Measurements from ENCODE around the gene FXYD4.
"Not testable (repeated sequence)": the region's sequence is repeated elsewhere in the genome, so short reads cannot be mapped to it uniquely, and the experiment has no call there.

DNA sequence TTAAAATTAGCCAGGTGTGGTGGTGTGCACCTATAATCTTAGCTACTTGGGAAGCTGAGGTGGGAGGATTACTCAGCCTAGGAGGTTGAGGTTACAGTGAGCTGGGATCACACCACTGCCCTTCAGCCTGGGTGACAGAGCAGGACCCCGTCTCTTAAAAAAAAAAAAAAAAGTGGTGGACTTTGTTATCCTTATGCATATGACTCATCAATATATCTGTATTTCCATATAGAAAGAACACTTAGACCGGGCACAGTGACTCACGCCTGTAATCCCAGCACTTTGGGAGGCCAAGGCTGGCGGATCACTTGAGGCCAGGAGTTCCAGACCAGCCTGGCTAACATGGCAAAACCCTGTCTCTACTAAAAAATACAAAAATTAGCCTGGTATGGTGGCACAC is 50.5 kb downstream of the FXYD4 start:
- TF ChIP-seq, protein P1, sequence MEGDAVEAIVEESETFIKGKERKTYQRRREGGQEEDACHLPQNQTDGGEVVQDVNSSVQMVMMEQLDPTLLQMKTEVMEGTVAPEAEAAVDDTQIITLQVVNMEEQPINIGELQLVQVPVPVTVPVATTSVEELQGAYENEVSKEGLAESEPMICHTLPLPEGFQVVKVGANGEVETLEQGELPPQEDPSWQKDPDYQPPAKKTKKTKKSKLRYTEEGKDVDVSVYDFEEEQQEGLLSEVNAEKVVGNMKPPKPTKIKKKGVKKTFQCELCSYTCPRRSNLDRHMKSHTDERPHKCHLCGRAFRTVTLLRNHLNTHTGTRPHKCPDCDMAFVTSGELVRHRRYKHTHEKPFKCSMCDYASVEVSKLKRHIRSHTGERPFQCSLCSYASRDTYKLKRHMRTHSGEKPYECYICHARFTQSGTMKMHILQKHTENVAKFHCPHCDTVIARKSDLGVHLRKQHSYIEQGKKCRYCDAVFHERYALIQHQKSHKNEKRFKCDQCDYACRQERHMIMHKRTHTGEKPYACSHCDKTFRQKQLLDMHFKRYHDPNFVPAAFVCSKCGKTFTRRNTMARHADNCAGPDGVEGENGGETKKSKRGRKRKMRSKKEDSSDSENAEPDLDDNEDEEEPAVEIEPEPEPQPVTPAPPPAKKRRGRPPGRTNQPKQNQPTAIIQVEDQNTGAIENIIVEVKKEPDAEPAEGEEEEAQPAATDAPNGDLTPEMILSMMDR (IDR thresholded peaks at IDR 0.05) = not testable (repeated sequence)
- not testable (repeated sequence) for TF ChIP-seq POLR2A (IDR thresholded peaks at IDR 0.05)
